ENCODE data around the gene TCF7L2.
A peak's percentile ranks its signal among the peaks of the same experiment; 100 is the strongest.

The TCF7L2 gene

DNA sequence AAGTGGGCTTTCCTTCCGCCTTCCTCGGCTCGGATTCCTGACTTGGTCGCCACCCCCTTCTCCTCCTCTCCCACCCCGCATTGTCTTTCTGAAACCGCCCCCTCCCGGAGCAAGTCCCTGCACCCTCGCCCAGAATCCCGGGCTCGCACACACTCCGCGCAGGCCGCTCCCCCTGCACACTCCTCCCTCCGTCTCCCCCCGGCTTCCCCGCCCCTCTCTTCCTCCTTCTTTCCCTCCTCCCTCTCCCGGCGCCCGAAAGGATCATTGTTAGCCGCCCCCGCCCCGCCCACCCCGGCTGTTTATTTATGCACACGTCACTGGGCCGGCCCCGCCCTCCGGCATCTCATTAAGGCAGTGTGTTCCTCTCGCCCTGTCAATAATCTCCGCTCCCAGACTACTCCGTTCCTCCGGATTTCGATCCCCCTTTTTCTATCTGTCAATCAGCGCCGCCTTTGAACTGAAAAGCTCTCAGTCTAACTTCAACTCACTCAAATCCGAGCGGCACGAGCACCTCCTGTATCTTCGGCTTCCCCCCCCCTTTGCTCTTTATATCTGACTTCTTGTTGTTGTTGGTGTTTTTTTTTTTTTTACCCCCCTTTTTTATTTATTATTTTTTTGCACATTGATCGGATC lies at the start of gene TCF7L2:
TSS of gene TCF7L2 (plus strand) at position 373 of the 633 bp plus-strand sequence. CDS start 510 bp downstream, outside the sequence.
- peak; percentile 87 for DNase-seq (ENCODE audit: low read depth)
- TF ChIP-seq, protein P1, sequence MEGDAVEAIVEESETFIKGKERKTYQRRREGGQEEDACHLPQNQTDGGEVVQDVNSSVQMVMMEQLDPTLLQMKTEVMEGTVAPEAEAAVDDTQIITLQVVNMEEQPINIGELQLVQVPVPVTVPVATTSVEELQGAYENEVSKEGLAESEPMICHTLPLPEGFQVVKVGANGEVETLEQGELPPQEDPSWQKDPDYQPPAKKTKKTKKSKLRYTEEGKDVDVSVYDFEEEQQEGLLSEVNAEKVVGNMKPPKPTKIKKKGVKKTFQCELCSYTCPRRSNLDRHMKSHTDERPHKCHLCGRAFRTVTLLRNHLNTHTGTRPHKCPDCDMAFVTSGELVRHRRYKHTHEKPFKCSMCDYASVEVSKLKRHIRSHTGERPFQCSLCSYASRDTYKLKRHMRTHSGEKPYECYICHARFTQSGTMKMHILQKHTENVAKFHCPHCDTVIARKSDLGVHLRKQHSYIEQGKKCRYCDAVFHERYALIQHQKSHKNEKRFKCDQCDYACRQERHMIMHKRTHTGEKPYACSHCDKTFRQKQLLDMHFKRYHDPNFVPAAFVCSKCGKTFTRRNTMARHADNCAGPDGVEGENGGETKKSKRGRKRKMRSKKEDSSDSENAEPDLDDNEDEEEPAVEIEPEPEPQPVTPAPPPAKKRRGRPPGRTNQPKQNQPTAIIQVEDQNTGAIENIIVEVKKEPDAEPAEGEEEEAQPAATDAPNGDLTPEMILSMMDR (IDR thresholded peaks at IDR 0.05; ENCODE audit: control insufficient read depth, extremely low read depth, insufficient read depth): no peak
- peak within 1 kb of the TSS; percentile 67 for H3K4me3 ChIP-seq (ENCODE audit: low read depth, low read length)

DNA sequence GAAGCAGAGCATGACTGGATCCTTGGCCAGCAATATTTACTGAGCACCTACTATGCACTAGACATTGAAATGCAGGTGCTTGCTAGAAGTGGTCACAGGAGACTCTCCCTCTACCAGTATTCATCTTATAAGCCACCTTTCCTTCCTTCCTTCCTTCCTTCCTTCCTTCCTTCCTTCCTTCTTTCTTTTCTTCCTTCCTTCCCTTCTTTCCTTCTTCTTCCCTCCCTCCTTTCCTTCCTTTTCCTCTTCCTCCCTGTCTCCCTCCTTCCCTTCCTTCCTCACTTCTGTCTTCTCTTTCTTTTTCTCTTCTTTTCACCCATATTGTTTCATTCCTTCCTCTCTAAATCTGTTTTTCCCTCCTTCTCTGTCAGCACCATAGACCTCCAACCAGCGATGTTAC lies 47.3 kb upstream of the TCF7L2 start:
- TF ChIP-seq, protein P1 (IDR thresholded peaks at IDR 0.05; ENCODE audit: control insufficient read depth, extremely low read depth, insufficient read depth): no peak
- H3K4me3 ChIP-seq (ENCODE audit: low read depth, low read length): no peak overlapping the region
- no peak for DNase-seq (ENCODE audit: low read depth)

DNA sequence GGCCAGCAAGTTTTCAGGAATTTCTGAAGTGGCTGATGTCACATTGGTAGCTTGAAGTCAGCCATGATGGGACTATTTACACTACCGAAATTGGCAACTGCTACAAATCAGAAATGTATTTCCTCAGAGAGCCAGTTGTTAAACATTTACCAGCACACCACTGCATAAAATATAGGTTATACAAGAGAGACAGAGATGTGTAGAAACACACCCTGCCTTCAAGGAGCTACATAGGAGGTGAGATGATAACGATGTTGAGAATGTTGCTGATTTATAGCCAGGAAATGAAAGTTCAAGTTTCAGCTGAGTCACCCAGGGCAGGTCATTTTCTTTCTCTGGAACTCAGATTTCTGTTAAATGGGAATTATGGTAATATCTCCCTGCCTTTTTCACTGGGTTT lies 46.0 kb upstream of the TCF7L2 start:
- H3K4me3 ChIP-seq (ENCODE audit: low read depth, low read length): no peak overlapping the region
- no peak for DNase-seq (ENCODE audit: low read depth)
- TF ChIP-seq, protein P1 (IDR thresholded peaks at IDR 0.05; ENCODE audit: control insufficient read depth, extremely low read depth, insufficient read depth): no peak

DNA sequence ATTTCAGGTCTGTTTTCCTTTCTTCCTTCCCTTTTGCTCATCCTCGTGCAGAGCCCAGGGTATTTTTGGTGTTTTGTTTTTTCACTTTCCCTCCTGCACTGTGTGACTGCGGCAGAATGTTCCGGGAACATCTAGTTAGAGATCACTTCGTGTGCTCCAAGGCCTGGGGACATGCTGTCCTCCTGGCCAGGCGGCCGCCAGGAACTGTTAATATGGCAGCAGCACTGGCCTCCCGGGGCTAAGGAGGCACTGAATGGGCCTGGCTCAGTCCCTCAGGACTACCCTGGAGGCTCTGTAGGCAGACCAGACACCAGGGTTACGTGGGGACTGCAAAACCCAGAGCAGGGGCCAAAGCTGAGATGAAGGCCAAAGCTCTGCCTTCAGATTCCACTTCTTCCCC lies 43.1 kb upstream of the TCF7L2 start:
- no peak overlapping the region for H3K4me3 ChIP-seq (ENCODE audit: low read depth, low read length)
- no peak for DNase-seq (ENCODE audit: low read depth)
- TF ChIP-seq, protein P1 (IDR thresholded peaks at IDR 0.05; ENCODE audit: control insufficient read depth, extremely low read depth, insufficient read depth): no peak

DNA sequence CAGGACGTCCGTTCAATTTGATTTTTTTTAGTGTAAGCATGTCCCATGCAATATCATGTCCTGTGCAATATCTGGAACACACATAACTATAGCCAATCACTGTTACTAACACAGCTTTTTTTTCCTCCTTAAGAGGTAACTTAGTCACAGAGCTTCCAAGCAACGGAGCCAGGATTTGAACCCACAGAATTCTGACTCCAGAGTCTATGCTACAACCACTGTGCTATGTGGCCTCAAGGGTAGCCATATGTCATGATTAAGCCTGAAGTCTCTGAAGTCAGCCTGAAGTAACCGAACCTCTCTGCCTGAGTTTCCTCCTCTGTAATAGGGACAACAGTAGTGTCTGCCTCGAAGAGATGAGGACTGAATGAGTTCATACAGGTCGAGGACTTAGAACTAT lies 42.2 kb upstream of the TCF7L2 start:
- no peak overlapping the region for H3K4me3 ChIP-seq (ENCODE audit: low read depth, low read length)
- DNase-seq (ENCODE audit: low read depth): no peak
- TF ChIP-seq, protein P1 (IDR thresholded peaks at IDR 0.05; ENCODE audit: control insufficient read depth, extremely low read depth, insufficient read depth): no peak

DNA sequence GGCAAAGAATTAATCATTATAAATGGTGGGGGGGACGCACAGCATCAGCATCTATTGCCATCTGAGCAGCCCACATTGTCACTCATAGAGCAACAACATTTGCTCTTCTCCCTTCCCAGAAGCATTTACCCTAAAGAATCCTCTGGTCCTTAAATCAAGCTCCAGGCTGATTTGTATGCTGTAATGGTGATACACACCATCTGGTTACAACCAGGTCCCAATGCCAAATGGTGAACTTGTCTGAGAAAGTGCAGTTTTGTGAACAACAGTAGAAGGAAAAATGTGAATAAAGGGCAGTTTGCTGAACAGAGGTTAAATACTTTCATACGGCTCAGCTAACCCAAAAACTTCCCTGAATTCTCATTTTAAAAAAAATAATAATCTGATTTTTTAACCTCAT lies 38.8 kb upstream of the TCF7L2 start:
- DNase-seq (ENCODE audit: low read depth): no peak
- H3K4me3 ChIP-seq (ENCODE audit: low read depth, low read length): no peak overlapping the region
- TF ChIP-seq, protein P1 (IDR thresholded peaks at IDR 0.05; ENCODE audit: control insufficient read depth, extremely low read depth, insufficient read depth): no peak

DNA sequence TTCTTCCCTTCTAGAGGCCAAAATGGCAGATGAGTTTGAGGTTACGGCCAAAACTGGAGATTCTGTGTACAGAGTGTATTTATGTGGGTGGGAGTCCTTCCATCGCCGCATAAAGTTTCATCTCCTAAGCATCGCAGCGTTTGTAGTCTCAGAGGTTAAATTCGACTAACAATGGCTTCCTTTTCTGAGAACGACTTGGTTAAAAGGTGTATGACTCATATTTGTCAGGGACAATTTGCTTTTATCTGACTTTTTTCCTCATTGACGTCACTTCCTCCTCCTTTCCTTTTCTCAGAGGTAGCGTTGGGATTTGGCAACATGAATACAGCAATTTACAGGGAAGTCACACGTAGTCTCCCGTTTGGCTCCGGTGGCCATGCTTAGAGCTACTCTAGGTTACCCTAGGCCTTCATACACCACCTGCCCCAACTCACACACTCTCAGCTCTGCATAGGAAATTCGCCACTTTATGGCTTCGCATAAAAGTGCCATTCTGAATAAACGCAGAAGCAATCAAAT lies 37.6 kb upstream of the TCF7L2 start:
- H3K4me3 ChIP-seq (ENCODE audit: low read depth, low read length): no peak overlapping the region
- TF ChIP-seq, protein P1 (IDR thresholded peaks at IDR 0.05; ENCODE audit: control insufficient read depth, extremely low read depth, insufficient read depth): no peak
- DNase-seq (ENCODE audit: low read depth): no peak

Measured in LNCaP clone FGC (cell line).